ENCODE measurements around the gene MRPS2. TPM values are rescaled to one million over a fixed set of nuclear protein-coding genes. Genes with fewer than 3 reads are reported as not detected.

MRPS2 gene
- total and polyA plus RNA-seq, 5 donors from 2014 or later = 18.1 to 56.7 (median 51.5) TPM

DNA sequence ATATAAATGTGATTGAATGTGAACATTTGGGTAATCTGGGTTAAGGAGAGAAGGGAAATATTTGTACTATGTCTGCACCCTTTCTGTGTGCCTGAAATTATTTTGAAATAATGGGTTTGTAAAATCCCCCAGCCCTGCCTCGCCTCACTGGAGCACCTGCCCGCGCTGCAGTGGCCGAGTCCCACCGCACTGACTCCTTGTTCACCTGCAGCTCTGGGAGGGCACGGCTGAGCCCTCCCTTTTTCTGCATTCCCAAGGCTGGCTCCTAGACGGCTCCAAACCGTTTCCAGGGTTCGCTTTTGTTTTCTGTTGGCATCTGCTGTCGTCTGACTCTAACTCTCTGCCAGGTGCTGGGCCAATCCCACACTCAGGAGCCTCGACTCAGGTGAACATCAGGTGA, 38.5 kb upstream of the MRPS2 start:
- Mint-ChIP-seq H3K4me1 (peaks cover 0 to 3% (median under 1%) of the 10 kb centered on the region in 4 donors), H3K4me3 (no peak overlapping the region), H3K36me3 (peaks cover 3% of the 10 kb centered on the region), H3K27ac (no peak overlapping the region), H3K27me3 (peaks cover 14% of the 10 kb centered on the region), H3K9me3 (peaks cover 0 to 3% (median 0%) of the 10 kb centered on the region in 7 donors)
- DNase-seq (no peak), ATAC-seq (ENCODE audit: low read depth in 2 of 2) (no peak)
- Histone ChIP-seq H3K36me3 (ENCODE audit: control insufficient read depth, insufficient read depth, low read length) (no peaks in the 10 kb centered on the region), H3K4me1 (ENCODE audit: control insufficient read depth, insufficient read depth, low read length, poor library complexity, severe bottlenecking) (no peaks in the 10 kb centered on the region), H3K4me3 (ENCODE audit: low read depth, low read length) (no peak overlapping the region), H3K9me3 (ENCODE audit: control insufficient read depth in 2 of 2, low read length in 2 of 2) (no peaks in the 10 kb centered on the region), H3K27me3 (ENCODE audit: control insufficient read depth, insufficient read depth, low read length) (no peaks in the 10 kb centered on the region), H3K27ac (ENCODE audit: insufficient read depth, low read length, poor library complexity, severe bottlenecking) (no peak overlapping the region)

GRCh38 chr9:135463140-135463539, 37.3 kb upstream of the MRPS2 start:
- H3K27ac Mint-ChIP-seq = no peak overlapping the region
- H3K36me3 Mint-ChIP-seq = peaks cover 3% of the 10 kb centered on the region
- peaks cover 0 to 3% (median 0%) of the 10 kb centered on the region in 7 donors for H3K9me3 Mint-ChIP-seq
- no peak overlapping the region for H3K4me3 Mint-ChIP-seq
- Histone ChIP-seq H3K4me3 (ENCODE audit: low read depth, low read length) (no peak overlapping the region), H3K27ac (ENCODE audit: insufficient read depth, low read length, poor library complexity, severe bottlenecking) (no peak overlapping the region), H3K36me3 (ENCODE audit: control insufficient read depth, insufficient read depth, low read length) (no peaks in the 10 kb centered on the region), H3K4me1 (ENCODE audit: control insufficient read depth, insufficient read depth, low read length, poor library complexity, severe bottlenecking) (peaks cover 4% of the 10 kb centered on the region), H3K9me3 (ENCODE audit: control insufficient read depth in 2 of 2, low read length in 2 of 2) (no peaks in the 10 kb centered on the region), H3K27me3 (ENCODE audit: control insufficient read depth, insufficient read depth, low read length) (no peaks in the 10 kb centered on the region)
- DNase-seq (no peak), ATAC-seq (ENCODE audit: low read depth in 2 of 2) (no peak)
- H3K4me1 Mint-ChIP-seq = peaks cover 0 to 7% (median 2%) of the 10 kb centered on the region in 4 donors
- peaks cover 14% of the 10 kb centered on the region for H3K27me3 Mint-ChIP-seq

GRCh38 chr9:135464181-135464580, 36.3 kb upstream of the MRPS2 start:
- Mint-ChIP-seq H3K36me3 (no peaks in the 10 kb centered on the region), H3K4me3 (no peak overlapping the region), H3K27ac (no peak overlapping the region), H3K27me3 (peaks cover 17% of the 10 kb centered on the region), H3K9me3 (peaks cover 0 to 3% (median 0%) of the 10 kb centered on the region in 7 donors), H3K4me1 (peaks cover 5 to 15% (median 10%) of the 10 kb centered on the region in 4 donors)
- no peaks in the 10 kb centered on the region for H3K36me3 ChIP-seq (ENCODE audit: control insufficient read depth, insufficient read depth, low read length)
- no peak overlapping the region for H3K4me3 ChIP-seq (ENCODE audit: low read depth, low read length)
- H3K9me3 ChIP-seq (ENCODE audit: control insufficient read depth in 2 of 2, low read length in 2 of 2) = no peaks in the 10 kb centered on the region
- H3K27ac ChIP-seq (ENCODE audit: insufficient read depth, low read length, poor library complexity, severe bottlenecking) = no peak overlapping the region
- no peak for DNase-seq
- H3K4me1 ChIP-seq (ENCODE audit: control insufficient read depth, insufficient read depth, low read length, poor library complexity, severe bottlenecking) = peaks cover 13% of the 10 kb centered on the region
- no peaks in the 10 kb centered on the region for H3K27me3 ChIP-seq (ENCODE audit: control insufficient read depth, insufficient read depth, low read length)
- ATAC-seq (ENCODE audit: low read depth in 2 of 2) = no peak

- H3K27ac ChIP-seq (ENCODE audit: insufficient read depth, low read length, poor library complexity, severe bottlenecking) = peak overlapping the region; percentile 51
- H3K27me3 Mint-ChIP-seq = peaks cover 17% of the 10 kb centered on the region
Measured at GRCh38 chr9:135468854-135469521, 31.5 kb upstream of the MRPS2 start.

DNA sequence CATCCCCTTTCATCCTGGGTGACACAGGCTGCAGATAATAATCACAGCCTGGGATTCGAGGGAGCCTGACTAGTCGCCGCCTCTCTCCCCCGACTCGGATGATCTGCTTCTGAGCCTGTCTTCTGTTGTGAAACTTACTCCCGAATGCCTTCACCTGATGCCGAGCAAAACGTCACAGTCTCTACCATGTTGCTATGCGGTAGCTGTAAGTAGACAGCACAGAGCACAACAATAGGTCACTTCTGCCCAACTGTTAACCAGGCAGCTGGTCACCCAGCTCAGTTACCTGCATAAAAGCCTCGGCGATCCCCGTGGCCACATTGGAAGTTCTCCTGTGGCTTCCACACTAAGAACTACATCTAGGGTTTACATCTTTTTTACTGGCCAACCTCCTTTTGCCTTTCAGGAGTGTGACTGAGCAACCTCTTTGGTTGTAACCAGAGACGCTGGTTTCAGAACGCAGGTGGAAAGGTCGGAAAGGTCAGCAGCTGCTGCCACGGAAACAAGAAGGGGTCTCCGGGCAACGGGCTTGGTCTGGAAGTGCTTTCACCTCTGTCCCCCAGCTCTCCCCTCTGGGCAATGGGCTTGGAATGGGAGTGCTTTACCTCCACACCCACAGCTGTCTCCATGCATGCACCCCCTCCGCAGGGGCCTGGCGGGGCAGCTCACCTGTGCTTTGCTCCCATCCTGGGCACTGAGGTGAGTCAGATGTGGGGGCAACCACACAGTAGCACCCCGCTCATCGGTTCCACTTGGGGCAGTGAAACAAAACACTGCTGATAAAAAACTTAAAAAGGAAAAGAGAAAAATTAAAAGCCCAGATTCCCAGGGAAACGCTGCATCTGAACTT, 28.5 kb upstream of the MRPS2 start:
- peaks cover 29% of the 10 kb centered on the region for H3K27me3 Mint-ChIP-seq
- H3K27me3 ChIP-seq (ENCODE audit: control insufficient read depth, insufficient read depth, low read length) = no peaks in the 10 kb centered on the region
- DNase-seq = no peak
- peak overlapping the region in 2 of 4 donors; percentile 58 to 61 for H3K4me3 Mint-ChIP-seq
- H3K4me1 ChIP-seq (ENCODE audit: control insufficient read depth, insufficient read depth, low read length, poor library complexity, severe bottlenecking) = peaks cover 16% of the 10 kb centered on the region
- peaks cover 4 to 25% (median 16%) of the 10 kb centered on the region in 4 donors for H3K4me1 Mint-ChIP-seq
- H3K36me3 ChIP-seq (ENCODE audit: control insufficient read depth, insufficient read depth, low read length) = no peaks in the 10 kb centered on the region
- no peaks in the 10 kb centered on the region for H3K36me3 Mint-ChIP-seq
- H3K9me3 ChIP-seq (ENCODE audit: control insufficient read depth in 2 of 2, low read length in 2 of 2) = no peaks in the 10 kb centered on the region
- H3K27ac ChIP-seq (ENCODE audit: insufficient read depth, low read length, poor library complexity, severe bottlenecking) = no peak overlapping the region
- H3K27ac Mint-ChIP-seq = no peak overlapping the region
- no peak for ATAC-seq (ENCODE audit: low read depth in 2 of 2)
- H3K9me3 Mint-ChIP-seq = no peaks in the 10 kb centered on the region
- no peak overlapping the region for H3K4me3 ChIP-seq (ENCODE audit: low read depth, low read length)

More at GRCh38 chr9:135468854-135469521, 31.5 kb upstream of the MRPS2 start:
- H3K9me3 Mint-ChIP-seq = peaks cover 0 to 1% (median 0%) of the 10 kb centered on the region in 7 donors
- peaks cover 5 to 25% (median 16%) of the 10 kb centered on the region in 4 donors for H3K4me1 Mint-ChIP-seq
- ATAC-seq (ENCODE audit: low read depth in 2 of 2) = peak in 1 of 2 donors; percentile 72
- no peaks in the 10 kb centered on the region for H3K36me3 Mint-ChIP-seq
- no peaks in the 10 kb centered on the region for H3K27me3 ChIP-seq (ENCODE audit: control insufficient read depth, insufficient read depth, low read length)
- DNase-seq = peak; percentile 26 to 86 (median 33)
- peak overlapping the region; percentile 4 to 84 (median 83) for H3K27ac Mint-ChIP-seq
- peak overlapping the region; percentile 68 for H3K4me3 ChIP-seq (ENCODE audit: low read depth, low read length)
- peak overlapping the region; percentile 78 to 90 (median 81) for H3K4me3 Mint-ChIP-seq
- no peaks in the 10 kb centered on the region for H3K9me3 ChIP-seq (ENCODE audit: control insufficient read depth in 2 of 2, low read length in 2 of 2)
- H3K36me3 ChIP-seq (ENCODE audit: control insufficient read depth, insufficient read depth, low read length) = no peaks in the 10 kb centered on the region
- peaks cover 16% of the 10 kb centered on the region for H3K4me1 ChIP-seq (ENCODE audit: control insufficient read depth, insufficient read depth, low read length, poor library complexity, severe bottlenecking)

GRCh38 chr9:135473972-135474543, 26.4 kb upstream of the MRPS2 start:
- no peaks in the 10 kb centered on the region for H3K27me3 ChIP-seq (ENCODE audit: control insufficient read depth, insufficient read depth, low read length)
- peaks cover 0 to 4% (median 0%) of the 10 kb centered on the region in 7 donors for H3K9me3 Mint-ChIP-seq
- peaks cover under 1 to 26% (median 19%) of the 10 kb centered on the region in 4 donors for H3K4me1 Mint-ChIP-seq
- no peaks in the 10 kb centered on the region for H3K36me3 Mint-ChIP-seq
- H3K9me3 ChIP-seq (ENCODE audit: control insufficient read depth in 2 of 2, low read length in 2 of 2) = no peaks in the 10 kb centered on the region
- H3K4me1 ChIP-seq (ENCODE audit: control insufficient read depth, insufficient read depth, low read length, poor library complexity, severe bottlenecking) = peaks cover 8% of the 10 kb centered on the region
- no peak overlapping the region for H3K27ac Mint-ChIP-seq
- H3K4me3 Mint-ChIP-seq = no peak overlapping the region
- no peak overlapping the region for H3K4me3 ChIP-seq (ENCODE audit: low read depth, low read length)
- no peak overlapping the region for H3K27ac ChIP-seq (ENCODE audit: insufficient read depth, low read length, poor library complexity, severe bottlenecking)
- no peak for DNase-seq
- peaks cover 42% of the 10 kb centered on the region for H3K27me3 Mint-ChIP-seq
- no peaks in the 10 kb centered on the region for H3K36me3 ChIP-seq (ENCODE audit: control insufficient read depth, insufficient read depth, low read length)
- no peak for ATAC-seq (ENCODE audit: low read depth in 2 of 2)

- peaks cover 42% of the 10 kb centered on the region for H3K27me3 Mint-ChIP-seq
Measured at GRCh38 chr9:135474915-135475314, 25.6 kb upstream of the MRPS2 start.

More at GRCh38 chr9:135474915-135475314, 25.6 kb upstream of the MRPS2 start:
- Histone ChIP-seq H3K36me3 (ENCODE audit: control insufficient read depth, insufficient read depth, low read length) (no peaks in the 10 kb centered on the region), H3K27ac (ENCODE audit: insufficient read depth, low read length, poor library complexity, severe bottlenecking) (no peak overlapping the region), H3K4me1 (ENCODE audit: control insufficient read depth, insufficient read depth, low read length, poor library complexity, severe bottlenecking) (peaks cover 5% of the 10 kb centered on the region), H3K9me3 (ENCODE audit: control insufficient read depth in 2 of 2, low read length in 2 of 2) (no peaks in the 10 kb centered on the region), H3K27me3 (ENCODE audit: control insufficient read depth, insufficient read depth, low read length) (no peaks in the 10 kb centered on the region), H3K4me3 (ENCODE audit: low read depth, low read length) (no peak overlapping the region)
- DNase-seq (peak in 1 of 3 donors; percentile 50), ATAC-seq (ENCODE audit: low read depth in 2 of 2) (no peak)
- Mint-ChIP-seq H3K36me3 (no peaks in the 10 kb centered on the region), H3K27ac (peak overlapping the region in 1 of 3 donors; percentile 52), H3K9me3 (peaks cover 0 to 4% (median 0%) of the 10 kb centered on the region in 7 donors), H3K4me3 (no peak overlapping the region), H3K4me1 (peaks cover 0 to 21% (median 17%) of the 10 kb centered on the region in 4 donors)

Measured in CD4-positive, CD25-positive, alpha-beta regulatory T cell (primary cell).